HFF-Myc (cell line): Measurements from ENCODE around the gene PTPN3.

Experiments
- DNase-seq: peaks from one replicate; pipeline ENCODE4 v3.0.0-alpha.2; 2011; ENCODE audit warnings: low read depth; ENCODE audit errors: extremely low read depth
- H3K4me3 ChIP-seq: replicated peaks from 2 replicates; pipeline ENCODE4 v1.5.1; 2011; ENCODE audit warnings: low read depth, mild to moderate bottlenecking, control low read depth, low read length
- TF ChIP-seq, protein P1 (sequence below): IDR thresholded peaks from 2 replicates; pipeline ENCODE4 v1.5.1; 2012; ENCODE audit warnings: mild to moderate bottlenecking, low read depth, low read length, control low read depth; ENCODE audit errors: missing control alignments

The PTPN3 gene

DNA sequence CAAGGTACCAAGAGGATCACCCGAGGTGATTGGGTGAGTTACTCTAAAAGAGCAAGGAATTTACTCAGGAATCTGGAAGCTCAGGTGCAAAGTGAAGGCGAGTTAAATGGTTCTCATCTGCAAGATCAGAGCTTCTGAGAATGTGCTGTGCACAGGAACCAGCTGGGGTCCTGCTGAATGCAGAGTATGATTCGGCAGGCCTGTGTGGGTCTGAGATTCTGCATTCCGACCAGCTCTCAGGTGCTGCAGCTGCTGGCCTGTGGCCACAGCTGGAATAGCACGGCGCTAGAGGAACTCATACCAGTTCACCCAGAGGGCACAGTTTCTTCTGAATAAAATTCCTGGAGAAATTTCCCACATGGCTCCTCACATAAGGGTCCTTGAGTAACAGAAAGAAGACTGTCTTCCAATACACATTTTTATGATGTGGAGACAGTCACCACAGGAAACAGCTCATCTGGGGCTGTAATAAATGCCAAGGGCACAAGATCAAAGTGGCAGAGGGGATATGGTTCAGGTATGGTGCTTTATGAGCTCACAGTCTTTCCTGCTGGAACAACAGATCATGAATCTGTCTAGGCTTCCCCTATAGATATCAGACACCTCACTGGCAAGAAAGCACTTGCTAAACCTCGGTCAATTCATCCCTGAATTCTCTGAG lies 83.9 kb downstream of the PTPN3 start:
- TF ChIP-seq, protein P1, sequence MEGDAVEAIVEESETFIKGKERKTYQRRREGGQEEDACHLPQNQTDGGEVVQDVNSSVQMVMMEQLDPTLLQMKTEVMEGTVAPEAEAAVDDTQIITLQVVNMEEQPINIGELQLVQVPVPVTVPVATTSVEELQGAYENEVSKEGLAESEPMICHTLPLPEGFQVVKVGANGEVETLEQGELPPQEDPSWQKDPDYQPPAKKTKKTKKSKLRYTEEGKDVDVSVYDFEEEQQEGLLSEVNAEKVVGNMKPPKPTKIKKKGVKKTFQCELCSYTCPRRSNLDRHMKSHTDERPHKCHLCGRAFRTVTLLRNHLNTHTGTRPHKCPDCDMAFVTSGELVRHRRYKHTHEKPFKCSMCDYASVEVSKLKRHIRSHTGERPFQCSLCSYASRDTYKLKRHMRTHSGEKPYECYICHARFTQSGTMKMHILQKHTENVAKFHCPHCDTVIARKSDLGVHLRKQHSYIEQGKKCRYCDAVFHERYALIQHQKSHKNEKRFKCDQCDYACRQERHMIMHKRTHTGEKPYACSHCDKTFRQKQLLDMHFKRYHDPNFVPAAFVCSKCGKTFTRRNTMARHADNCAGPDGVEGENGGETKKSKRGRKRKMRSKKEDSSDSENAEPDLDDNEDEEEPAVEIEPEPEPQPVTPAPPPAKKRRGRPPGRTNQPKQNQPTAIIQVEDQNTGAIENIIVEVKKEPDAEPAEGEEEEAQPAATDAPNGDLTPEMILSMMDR: no peak
- DNase-seq: no peak
- H3K4me3 ChIP-seq: no peak overlapping the region

DNA sequence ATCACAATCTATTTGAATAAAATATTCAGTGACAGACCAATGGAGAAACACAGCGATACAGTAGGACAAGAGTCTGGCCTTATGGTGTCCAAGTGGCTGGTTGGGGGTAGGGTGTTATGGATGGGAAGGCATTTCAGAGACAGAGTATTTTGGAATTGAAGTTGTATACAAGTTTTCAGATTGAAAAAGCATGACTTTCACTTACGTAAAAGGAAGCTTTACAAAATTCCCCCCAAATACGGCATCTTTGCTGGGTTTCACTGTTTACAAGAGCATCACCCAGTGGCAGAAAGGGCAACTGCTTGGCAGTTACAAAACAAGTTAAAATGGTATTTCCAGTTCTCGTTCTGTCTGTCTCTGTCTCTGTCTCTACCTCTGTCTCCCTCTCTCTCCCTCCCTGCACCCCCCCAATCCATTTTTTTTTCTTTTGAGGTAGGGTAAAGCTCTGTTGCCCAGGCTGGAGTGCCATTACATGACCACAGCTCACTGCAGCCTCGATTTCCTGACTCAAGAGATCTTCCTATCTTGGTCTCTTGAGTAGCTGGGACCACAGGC lies 86.2 kb downstream of the PTPN3 start:
- no peak overlapping the region for H3K4me3 ChIP-seq
- TF ChIP-seq, protein P1: peak; percentile 67
- peak; percentile 14 for DNase-seq

DNA sequence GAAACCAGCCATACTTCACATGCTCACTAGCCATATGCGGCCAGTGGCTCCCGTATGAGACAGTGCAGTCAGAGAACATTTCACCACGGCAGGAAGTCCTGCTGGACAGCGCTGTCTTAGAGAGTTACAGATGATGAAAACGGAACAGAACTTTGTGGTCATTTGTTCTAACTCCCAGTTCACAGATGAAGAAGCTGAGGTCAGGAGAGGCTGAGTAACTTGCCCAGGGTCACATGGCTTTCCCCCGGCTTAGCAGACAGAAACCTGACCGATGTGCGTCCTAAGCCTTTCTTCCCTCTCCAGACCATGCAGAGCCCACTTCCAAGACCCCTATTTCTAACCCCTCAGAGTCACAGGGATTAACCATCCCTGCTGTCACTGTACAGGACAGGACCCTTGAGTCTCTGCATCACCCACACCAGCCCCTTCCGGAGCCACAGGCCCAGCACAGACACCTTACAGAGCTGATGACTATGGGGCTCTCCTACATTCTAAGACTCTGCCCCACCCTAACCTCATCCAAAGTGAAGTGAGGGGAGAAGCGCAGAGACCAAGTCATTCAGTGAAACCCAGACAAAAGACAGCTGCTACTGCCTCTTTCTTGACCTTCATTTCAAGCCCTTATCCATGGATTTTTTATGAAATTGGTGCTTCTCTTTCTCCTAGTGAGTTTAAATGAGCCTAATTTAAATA lies 86.9 kb downstream of the PTPN3 start:
- DNase-seq: no peak
- H3K4me3 ChIP-seq: no peak overlapping the region
- TF ChIP-seq, protein P1: no peak

DNA sequence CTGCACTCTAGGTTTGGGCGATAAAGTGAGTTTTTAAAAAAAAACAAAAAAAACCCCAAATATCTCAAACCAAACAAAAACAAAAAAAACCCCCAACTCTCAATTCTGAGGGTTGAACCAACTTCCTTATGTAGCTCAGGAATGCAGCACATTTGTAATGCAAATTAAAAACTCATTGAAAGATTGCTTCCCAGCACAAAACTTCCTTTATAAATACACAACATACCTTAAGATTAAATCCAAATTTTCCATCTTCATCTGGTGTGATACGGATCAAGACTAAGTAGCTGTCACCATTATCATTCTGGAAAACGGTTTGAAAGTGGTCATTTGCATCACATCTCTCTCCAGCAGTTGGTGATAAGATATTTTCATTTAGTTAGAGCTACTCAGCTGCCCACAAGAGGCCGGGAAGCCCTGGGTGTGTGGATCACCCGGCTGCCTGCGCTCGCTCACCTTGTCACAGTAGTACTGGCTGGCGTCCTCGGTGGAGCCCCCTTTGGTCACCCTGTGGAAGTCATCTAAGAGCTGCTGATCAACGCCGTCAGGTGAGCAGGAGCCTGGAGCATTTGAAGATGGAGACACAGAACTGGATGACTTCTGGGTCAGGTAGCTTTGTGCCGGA lies 88.2 kb downstream of the PTPN3 start:
- no peak for DNase-seq
- TF ChIP-seq, protein P1: peak; percentile 13
- H3K4me3 ChIP-seq: no peak overlapping the region

DNA sequence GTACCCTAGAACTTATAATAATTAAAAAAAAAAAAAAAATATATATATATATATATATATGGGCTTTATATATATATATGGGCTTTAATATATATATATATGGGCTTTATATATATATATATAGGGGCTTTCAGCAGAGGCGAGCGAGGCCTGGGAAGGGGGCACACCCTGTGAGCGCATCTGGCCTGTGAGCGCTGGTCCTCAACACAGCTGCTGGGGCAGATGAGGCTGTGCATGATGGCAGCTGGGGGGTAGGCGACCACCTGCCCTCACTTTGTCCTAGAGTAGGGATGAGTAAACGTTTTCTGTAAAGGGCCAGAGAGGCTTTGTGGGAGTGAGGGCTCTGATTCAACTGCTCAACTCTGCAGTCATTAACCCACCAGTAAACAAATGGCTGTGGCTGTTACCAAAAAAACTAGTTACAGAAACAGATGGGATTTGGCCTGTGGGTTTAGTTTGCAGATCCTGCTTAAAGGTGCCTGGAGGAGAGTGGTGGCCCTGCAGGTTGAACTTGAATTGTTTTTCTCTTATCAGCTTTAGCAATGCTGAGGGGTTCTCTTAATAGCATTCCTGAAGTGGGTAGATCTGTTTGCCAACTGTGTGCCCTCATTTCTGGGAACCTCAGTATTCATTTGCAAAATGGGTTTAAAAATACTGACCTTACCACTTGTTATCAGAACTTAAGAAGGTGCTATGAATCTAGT lies 89.2 kb downstream of the PTPN3 start:
- TF ChIP-seq, protein P1: no peak
- no peak for DNase-seq
- no peak overlapping the region for H3K4me3 ChIP-seq

DNA sequence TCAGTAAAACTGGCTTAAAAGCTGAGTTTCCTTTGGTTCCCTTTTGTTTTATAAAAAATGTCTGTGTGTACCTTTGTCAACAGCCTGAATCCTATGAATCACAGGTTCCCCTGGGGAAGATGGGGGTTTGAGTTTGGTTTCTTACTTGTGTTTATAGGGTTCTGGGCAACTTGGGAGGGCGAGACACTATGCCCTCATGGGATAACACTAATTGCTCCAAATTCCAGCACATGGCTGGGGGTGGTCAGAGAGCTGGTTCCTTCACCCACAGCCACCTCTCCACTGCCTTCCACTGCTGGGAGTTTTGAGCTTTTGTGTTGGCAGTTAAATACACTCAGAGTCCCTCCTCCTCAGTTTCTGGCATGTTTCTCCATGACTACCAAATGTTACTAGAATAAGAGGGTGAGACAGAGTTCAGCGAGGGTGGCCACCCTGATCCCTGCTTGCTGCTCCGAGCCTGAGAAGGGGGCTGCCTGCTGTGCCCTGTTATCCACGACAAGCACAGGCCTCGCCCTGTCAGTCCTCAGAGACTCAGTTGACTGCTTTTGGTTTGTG lies 94.3 kb downstream of the PTPN3 start:
- no peak overlapping the region for H3K4me3 ChIP-seq
- DNase-seq: no peak
- TF ChIP-seq, protein P1: no peak
